GM21447 (cell line): ENCODE measurements around the gene TPP1.

Source experiments
- ATAC-seq: cut with Tn5 transposase; IDR thresholded peaks from one replicate; pipeline ENCODE4 v1.9.1; 2021; ENCODE audit not compliant: unreplicated experiment

TPP1 gene

GRCh38 chr11:6596239-6596877, 22.9 kb downstream of the TPP1 start:
- ATAC-seq = no peak

DNA sequence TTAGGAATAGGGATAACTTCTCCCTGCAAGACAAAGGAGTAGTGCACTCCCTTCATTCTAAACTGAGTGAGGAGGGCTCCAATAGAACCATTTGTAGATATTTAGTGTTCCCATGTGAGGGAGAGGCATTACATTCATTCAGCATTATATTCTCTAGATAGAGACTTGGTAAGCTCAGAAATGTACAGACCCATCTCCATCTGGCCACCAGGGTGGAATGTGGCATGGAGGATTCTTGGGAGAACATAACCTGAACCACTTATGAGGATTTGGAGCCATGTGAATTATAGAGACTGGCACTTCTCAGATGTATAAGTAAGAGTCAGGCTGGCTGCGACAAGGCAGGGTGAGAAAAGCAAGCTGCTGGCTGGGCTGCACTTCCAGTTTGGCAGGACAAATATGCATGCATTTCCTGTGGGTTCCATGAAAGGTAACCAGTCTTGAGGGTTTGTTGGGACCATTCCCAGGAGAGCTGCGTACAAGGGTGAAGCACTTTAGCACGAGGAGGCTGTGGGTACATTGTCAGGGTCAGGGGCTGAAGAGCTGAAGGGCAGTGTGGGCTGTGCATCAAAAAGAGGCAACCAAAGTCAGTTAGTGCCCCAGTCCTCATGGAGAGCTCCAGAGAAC, 25.0 kb downstream of the TPP1 start:
- ATAC-seq = no peak

DNA sequence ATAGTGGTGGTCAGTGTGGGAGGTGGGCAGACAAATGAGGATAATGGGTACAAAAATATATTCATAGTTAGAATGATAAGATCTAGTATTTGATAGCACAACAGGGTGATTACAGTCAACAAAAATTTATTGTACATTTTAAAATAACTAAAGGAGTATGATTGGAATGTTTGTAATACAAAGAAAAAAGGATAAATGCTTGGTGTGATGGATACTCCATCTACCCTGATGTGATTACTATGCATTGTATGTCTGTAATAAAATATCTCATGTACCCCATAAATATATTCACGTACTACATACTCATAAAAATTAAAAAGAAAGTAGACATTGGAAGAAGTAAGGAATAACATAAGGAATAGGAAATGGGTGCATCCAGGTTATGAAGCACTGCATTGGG, 31.2 kb downstream of the TPP1 start:
- ATAC-seq = no peak

- no peak for ATAC-seq
Measured at GRCh38 chr11:6587360-6587953, 31.8 kb downstream of the TPP1 start.

DNA sequence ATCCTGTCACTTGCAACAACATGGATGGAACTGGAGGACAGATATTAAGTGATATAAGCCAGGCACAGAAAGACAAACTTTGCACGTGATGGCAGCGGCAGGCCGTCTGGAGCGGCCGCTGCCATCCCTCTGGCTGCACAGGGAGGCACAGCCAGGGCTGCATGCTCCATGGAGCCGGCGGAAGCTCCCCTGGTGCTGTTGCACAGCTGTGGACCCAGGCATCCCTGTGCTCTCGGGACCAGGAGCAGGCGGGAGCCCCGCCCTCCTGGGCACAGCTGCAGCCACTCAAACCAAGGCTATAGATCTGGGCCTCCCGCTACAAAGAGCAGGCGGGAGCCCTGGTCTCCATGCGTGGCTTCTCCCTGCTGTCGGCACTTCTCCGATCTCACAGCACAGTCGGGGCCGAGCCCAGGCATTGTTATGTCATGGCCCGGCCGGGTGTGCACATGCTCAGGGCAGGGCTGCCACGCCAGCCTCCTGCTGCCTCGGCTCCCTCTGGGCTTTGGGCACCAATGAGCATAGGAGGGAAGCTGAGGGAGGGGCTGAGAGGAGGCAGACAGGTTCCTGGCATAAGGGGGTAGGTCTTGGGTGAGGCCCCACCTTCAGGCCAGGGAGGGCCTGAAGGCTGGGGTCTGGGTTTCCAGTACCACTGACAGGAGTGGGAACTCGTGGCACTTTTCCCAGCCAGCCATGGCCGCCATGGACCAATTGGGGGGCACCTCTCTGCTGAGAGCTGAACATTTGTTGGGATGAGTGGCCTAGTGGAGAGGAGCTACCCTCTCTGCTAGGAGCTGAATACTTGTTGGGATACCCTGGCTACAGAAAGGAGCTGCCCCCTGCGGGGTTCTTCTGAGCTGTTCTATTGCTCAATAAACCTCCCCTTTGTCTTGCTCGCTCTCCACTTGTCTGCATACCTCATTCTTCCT, 32.5 kb downstream of the TPP1 start:
- ATAC-seq = no peak

GRCh38 chr11:6584528-6584927, 34.7 kb downstream of the TPP1 start:
- no peak for ATAC-seq

DNA sequence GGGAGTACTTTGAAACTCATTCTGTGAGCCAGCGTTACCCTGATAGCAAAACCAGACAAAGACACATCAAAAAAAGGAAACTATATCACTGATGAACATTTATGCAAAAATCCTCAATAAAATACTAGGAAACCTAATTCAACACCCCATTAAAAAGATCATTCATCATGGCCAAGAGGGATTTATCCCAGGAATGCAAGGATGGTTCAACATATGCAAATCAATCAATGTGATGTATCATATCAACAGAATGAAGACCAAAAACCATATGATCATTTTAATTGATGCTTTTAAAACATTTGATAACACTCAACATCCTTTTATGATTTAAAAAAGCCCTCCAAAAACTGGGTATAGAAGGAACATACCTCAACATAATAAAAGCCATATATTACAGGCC, 35.6 kb downstream of the TPP1 start:
- ATAC-seq = no peak

DNA sequence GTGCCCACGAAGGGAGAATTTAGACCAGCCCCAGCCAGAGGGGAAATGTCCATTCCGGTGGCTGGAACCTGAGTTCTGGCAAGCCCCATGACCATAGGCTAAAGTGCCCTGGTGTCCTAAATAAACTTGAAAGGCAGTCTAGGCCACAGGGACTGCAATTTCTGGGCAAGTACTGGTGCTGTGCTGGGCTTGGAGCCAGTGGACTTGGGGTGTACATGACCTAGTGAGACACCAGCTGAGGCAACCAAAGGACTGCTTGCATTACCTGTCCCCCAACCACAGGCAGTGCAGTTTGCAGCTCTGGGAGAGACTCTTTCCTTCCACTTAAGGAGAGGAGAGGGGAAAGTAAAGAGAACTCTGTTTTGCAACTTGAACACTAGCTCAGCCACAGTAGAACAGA, 39.5 kb downstream of the TPP1 start:
- ATAC-seq = no peak

DNA sequence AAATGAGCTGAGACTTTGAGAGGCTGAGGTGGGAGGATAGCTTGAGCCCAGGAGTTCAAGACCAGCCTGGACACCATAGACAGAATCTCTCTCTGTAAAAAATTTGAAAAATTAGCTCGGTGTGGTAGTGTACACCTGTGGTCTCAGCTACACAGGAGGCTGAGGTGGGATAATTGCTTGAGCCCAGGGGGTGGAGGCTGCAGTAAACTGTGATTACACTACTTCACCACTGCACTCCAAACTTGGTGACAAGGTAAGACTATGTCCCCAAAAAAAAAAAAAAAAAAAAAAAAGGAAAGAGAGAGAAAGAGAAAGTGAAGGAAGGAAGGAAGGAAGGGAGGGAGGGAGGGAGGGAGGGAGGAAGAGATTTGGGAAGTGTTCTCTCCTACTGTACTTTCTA, 41.1 kb downstream of the TPP1 start:
- no peak for ATAC-seq

- no peak for ATAC-seq
Measured at GRCh38 chr11:6576471-6577373, 42.5 kb downstream of the TPP1 start.

DNA sequence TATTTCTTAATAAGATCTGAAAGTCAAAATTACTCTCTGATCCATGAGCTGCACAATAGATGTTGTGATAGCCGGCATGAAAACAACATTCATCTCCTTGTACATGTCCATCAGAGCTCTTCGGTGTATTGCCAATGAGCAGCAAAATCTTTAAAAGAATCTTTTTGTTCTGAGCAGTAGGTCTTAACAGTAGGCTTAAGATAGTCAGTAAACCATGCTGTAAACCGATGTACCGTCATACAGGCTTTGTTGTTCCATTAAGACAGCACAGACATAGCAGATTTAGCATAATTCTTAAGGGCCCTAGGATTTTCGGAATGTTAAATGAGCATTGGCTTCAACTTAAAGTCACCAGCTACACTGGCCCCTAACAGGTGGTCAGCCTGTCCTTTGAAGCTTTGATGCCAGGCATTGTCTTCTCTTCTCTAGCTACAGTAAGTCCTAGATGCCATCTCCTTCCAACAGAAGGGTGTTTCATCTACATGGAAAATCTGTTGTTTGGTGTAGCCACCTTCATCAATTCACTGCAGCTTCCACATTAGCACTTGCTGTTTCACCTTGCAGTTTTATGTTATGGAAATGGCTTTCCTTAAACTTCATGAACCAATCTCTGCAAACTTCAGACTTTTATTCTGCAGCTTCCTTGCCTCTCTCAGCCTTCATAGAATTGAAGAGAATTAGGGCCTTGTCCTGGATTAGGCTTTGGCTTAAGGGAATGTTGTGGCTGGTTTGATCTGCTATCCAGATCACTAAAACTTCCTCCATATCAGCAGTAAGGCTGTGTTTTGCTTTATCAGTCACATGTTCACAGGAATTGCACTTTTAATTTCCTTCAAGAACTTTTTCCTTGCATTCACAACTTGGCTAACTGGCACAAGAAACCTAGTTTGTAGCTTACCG, 44.2 kb downstream of the TPP1 start:
- no peak for ATAC-seq

GRCh38 chr11:6572215-6572614, 47.0 kb downstream of the TPP1 start:
- ATAC-seq = no peak

DNA sequence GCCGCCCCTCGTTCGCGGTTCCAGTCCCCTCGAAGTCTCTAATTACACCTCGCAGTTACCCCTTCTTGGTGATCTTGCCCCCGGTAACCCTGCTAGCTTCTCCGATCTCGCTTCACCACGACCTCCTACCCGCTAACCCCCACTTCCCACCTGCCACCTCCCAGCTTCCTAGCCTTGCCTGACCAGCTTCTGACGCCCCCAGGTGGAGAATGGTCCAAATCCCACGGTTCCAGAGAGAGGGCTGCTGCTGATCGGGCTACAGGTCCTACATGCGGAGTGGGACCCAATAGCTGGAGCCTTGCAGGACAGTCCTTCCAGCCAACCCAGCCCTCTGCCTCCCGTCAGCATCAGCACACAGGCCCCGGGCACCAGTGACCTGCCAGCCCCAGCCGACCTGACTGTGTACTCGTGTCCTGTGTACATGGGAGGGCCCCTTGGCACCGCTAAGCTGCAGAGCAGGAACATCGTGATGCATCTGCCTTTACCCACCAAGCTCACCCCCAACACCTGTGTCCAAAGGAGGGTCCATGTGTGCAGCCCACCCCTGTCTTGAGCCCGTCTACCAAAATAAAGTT, 47.7 kb downstream of the TPP1 start:
- no peak for ATAC-seq

DNA sequence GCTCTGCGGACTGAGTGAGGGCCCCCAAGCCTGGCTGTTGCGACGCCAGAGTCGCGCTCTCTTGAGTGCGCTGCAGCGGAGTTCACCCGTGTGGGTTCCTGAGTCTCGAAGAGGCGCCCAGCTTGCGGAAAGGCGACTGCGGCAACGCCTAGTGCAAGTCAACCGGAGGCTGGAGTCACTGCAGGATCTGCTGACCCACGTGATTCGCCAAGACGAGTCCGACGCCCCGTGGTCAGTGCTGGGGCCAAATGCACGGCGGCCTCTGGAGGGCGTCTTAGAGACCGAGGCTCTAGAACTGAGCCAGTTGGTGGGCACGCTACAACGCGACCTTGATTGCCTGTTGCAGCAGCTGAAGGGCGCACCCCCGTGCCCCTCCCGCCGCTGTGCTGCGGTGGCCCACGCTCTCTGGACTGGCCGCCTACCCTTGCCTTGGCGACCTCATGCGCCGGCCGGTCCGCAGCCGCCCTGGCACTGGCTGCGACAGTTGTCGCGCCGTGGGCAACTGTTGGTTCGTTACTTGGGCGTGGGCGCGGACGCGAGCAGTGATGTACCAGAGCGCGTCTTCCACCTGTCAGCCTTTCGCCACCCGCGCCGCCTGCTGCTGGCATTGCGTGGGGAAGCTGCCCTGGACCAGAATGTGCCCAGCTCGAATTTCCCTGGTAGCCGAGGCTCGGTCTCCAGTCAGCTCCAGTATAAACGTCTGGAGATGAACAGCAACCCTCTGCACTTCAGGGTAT, 48.4 kb downstream of the TPP1 start:
- ATAC-seq = no peak

- no peak for ATAC-seq
Measured at GRCh38 chr11:6569706-6570105, 49.5 kb downstream of the TPP1 start.

- ATAC-seq = no peak
Measured at GRCh38 chr11:6568191-6568918, 50.9 kb downstream of the TPP1 start.

- no peak for ATAC-seq
Measured at GRCh38 chr11:6567371-6567745, 51.9 kb downstream of the TPP1 start.
